AG20443 (cell line): Measurements from ENCODE around the gene SIPA1.
A peak's percentile ranks its signal among the peaks of the same experiment; 100 is the strongest.

Experiments used
- DNase-seq: peaks from one replicate; pipeline ENCODE4 v3.0.0; 2012; ENCODE audit warnings: low spot score, mixed read lengths

Gene SIPA1

DNA sequence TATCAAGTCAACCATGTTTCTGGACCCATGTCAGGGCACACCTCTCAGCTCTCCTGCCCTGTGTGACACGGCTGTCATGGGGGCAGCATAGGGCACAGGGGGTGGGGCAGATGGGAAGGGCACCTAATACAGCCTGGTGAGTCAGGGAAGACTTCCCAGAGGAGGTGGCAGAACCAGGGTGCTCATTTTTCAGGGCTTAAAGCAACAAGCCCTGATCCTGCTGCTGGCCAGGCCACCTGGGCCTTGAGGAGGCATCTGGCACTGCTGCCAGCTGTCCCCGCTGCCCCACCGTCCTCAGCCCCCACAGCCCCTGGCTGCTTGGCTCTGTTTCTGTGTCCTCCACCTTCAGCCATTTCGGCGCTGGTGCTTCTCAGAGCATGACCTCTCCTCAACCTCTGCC, 28.2 kb upstream of the SIPA1 start:
- no peak for DNase-seq

DNA sequence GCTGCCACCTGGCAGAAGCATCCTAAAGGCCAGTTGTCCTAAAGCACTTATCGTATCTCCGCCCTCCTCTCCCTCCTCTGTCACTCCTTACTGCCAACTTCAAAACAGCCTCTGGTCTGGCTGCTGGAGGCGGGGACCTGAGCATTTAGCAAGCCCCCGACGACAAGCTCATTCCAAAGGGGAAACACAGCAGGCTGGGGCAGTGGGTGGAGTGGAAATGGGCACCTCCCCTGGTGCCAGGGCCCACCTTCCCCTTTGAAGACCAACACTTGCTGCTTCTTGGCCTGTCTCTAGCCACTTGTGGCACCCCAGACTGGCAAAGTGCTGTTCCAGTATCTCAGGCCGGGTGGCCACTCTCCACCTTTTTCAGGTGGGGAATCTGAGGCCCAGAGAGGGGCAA, 27.5 kb upstream of the SIPA1 start:
- no peak for DNase-seq

DNA sequence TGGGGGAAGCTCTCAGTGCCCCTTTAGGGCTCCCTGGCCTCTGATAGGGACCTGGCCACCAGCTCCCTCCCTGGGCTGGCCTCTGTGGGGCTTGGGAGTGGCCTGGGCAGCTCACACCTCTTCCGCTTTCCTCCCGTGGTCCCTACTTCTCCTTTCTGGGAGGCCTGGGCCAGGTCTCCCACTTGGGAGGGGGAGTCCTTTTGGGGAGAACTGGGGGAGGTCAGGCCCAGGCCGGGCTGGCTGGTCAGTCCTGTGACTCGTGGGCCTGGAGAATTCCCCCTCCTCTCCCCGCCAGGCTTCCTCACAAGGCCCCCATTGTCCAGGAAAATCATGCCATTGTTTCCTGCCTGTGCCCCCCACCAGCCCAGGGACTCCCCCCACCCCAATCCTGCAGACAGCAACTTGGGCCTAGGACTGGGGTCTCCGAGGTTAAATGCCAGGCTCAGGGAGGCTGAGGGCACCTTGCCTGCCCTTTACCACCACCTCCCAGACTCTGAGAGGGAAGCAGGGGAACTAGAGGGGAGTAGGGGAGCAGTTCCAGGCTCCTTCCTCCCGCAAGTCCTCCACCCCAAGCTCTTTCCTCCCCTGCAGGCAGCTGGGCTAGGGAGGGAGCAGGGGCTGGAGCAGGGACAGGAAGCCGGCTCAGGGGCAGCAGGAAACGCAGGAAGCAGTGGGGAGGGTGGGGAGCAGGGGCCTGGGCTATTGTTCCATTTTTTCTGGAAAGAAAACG, 26.7 kb upstream of the SIPA1 start:
- DNase-seq: no peak

DNA sequence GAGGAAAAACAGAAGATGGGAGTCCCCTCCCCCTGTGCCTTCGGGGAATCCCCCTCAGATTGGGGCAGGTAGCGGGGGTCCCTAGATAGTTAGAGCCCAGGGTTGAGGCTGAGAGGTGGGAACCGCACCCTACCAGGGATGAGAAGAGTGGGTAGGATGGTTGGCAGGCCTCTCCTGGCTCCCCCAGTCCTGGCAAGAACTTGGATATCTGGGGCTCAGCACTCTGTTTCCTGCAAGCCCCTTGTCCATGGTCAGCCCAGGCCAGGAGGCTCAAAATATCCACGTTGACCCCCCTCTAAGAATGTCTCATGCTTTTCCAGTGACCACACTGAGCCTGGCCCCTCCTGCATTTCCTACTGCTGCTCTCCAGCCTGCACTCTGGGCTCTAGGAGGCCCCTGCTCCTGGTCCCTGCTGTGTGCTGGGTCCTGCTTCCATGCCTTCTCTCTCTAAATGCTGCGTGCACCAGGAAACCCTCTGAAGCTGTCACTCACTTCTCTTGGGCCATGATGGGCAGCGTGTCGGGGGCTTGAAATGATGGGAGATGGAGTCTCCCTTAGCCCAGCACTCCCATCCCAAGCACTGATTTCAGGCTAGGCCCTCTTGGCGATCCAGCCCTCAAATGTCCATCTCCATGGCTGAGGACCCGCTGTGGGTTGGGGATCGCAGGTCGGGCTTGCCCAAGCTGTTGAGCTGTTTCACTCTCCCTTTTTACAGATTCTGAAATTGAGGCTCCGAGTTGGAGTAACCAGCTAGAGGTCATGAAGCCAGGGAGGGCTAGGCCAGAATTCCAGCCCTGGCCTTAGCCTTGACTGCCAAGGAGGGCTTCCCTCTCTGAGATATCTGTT, 25.9 kb upstream of the SIPA1 start:
- DNase-seq: no peak

DNA sequence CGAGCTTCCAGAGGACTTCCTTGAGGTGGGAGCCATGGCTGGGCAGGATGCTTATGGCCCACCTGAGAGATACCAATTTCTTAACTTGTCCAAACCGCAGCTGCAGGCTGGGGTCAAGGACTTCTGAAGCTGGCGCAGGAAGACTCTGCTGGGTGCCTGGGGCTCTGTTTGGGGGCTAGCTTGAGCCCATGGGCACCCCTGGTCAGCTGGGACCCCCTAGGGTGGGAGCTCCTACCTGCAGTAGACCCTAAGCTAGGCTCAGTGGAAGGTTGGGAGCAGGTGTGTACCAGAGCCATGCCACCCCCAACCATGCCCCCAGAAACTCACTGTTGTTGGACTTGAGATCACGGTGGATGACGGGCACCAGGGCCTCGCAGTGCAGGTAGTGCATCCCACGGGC, 25.2 kb upstream of the SIPA1 start:
- DNase-seq: no peak

DNA sequence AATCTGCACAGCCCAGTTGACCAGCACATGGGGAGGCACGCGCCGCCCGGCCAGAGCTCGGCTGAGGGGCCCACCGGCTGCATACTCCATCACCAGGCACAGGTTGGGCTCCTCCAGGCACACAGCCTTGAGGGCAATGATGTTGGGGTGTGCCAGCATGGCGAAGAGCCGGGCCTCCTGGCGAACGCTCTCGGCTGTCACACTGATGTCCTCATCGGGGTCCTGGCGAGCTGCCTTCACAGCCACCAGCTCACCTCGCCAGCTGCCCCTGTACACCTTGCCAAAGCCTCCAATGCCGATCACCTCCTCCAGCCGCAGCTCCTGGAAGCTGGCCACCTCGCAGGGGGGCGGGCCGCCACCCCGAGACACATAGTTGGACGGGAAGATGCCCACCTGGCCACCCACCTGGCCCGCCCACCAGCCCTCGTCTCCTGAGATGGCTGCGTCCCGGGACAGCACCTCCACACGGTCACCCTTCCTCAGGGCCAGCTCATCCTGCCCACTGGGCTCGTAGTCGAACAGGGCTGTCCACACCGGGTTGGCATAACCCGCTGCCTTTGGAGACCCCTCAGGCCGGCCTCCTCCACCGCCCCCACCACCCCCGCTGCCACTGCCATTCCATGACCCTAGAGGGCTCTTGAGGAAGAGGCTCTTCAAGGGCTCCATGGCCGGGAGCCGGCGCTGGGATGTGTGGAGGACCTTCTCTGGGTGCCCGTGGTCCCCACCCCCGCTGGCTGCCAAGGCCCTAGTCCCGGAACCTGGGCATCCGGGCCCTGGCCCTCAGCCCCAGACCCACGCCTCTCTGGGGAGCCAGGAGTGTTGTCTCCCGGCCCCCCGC, 24.6 kb upstream of the SIPA1 start:
- no peak for DNase-seq

DNA sequence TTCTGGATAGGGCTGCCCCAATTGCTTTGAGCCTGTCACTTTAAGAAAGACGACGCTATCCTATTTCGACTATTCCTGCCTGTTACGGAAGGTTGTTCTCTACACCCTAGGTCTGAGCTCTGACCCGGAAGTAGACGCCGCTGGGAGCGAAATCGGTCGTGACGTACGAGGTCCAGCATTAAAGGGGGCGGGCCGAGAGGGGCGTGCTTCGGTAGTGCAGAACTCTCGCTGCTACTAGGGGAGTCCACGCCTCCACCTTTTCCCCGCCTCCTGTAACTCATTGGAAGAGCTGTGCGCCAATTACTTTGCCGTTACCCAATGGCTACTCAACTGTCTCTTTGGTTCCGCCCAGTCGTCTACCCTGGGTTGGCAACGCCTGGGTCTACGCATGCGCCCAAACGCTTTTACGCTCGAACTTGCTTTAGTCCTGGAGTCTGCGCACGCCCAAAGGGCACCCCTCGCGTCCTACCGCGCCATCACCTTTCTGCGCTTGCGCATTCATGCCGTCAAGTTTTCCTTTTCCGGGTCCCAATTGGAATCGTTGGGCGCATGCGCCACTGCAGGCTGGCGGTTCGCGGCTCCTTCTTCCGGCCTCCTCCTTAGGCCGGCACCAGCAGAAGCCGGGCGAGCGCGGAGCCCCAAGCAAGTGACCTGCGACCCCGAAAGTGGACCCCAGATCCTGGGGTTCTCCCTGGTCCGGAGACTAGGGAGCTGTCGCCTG, 22.5 kb upstream of the SIPA1 start, which contains the start of gene PCNX3:
Gene PCNX3, plus strand, starts transcription at position 548 of the 721 bp plus-strand sequence. CDS start 536 bp downstream, outside the sequence.
- peak; percentile 100 for DNase-seq

DNA sequence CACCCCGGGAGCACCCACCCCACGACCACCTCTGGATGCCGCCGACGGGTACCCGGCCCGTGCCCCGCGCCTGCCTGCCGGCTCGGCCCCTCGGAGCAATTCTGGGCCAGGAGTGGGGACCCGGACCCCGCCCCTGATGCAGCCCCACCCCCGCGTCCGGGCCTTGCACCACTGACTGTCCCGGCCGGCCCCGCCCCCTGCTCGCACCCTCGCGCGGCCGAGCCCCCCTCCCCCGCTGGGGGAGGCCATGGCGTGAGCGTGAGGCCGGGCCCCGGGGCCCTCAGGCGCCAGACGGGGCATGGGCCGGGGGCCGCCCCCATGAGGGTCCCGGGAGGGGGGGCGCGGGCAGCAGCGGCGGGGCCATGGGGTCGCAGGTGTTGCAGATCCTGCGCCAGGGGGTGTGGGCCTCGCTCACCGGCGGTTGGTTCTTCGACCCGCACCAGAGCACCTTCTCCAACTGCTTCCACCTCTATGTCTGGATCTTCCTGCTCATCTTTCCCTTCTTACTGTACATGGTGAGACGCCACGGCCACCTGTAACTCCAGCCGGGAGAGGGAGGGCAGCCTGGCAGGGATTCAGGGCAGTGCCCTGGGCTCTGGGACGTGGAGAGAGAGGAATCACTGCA, 21.8 kb upstream of the SIPA1 start:
- DNase-seq: peak; percentile 73

DNA sequence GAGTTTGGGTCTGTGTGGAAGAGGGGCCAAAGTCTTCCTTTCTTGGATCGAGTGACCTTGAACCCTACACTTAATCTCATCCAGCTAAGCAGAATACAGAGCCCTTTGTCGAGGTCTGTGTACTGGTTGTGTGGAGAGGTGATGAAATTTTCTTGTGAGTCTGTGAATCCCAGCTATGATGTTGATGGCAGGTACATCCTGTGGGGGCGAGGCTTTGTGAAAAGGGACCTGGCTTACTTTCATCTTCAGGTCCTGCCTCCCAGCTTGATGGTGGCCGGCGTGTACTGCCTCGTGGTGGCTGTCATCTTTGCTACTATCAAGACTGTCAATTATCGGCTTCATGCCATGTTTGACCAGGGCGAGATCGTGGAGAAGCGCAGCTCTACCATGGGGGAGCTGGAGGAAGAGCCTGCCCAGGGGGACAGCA, 21.3 kb upstream of the SIPA1 start:
- DNase-seq: no peak

DNA sequence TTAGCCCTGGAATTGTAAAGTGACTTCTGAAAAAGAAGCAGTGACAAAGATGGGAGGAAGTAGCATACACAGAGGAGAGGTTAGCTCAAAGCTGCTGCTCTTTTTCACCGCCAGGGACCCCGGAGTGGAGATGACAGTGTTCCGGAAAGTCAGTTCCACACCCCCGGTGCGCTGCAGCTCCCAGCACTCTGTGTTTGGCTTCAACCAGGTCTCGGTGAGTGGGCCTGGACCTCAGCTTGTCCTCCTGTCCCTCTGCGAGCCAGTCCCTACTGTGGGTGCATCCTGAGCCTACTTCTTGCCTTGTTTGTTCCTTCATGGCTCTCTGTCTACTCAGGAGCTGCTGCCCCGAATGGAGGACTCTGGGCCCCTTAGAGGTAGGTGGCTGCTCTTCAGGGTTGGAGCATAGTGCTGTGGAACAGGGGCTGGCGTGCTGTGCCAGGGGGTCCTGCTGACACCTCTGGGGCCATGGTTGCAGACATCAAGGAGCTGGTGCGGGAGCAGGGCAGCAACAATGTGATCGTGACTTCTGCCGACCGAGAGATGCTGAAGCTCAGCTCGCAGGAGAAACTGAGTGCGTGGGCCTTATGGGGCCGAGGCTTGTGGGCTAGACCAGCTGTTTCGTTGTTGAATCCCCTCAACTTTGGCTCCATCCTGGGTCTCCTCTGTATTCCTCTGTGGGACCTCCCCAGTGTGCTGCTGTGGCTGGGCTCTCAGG, 20.6 kb upstream of the SIPA1 start:
- DNase-seq: no peak

DNA sequence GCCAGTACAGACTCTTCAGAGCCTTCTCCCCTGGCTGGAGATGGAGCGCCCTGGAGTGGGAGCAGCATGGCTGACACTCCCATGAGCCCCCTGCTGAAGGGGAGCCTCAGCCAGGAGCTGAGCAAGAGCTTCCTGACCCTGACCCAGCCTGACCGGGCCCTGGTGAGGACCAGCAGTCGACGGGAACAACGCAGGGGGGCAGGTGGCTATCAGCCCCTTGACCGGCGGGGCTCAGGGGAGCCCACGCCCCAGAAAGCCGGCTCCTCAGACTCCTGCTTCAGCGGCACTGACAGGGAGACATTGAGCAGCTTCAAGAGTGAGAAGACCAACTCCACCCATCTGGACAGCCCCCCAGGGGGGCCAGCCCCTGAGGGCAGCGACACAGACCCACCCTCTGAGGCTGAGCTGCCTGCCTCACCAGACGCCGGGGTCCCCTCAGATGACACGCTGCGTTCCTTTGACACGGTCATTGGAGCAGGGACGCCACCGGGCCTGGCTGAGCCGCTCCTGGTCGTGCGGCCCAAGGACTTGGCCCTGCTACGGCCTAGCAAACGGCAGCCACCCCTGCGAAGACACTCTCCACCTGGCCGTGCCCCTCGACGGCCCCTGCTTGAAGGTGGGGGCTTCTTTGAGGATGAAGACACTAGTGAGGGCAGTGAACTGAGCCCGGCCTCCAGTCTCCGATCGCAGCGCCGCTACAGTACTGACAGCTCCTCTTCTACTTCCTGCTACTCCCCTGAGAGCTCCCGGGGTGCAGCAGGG, 19.7 kb upstream of the SIPA1 start:
- DNase-seq: no peak

DNA sequence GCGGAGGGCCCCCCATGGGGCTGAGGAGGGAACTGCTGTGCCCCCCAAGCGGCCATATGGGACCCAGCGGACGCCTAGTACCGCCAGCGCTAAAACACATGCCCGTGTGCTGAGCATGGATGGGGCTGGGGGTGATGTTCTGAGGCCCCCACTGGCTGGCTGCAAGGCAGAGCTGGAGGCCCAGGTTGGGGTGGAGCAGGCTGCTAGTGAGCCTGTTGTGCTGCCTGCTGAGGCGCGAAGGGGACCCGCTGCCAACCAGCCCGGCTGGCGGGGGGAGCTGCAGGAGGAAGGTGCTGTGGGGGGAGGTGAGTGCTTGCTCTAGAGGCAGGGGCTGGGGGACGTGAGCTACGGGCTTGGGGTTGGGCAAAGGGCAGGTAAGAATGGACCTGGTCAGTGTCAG, 19.1 kb upstream of the SIPA1 start:
- no peak for DNase-seq

DNA sequence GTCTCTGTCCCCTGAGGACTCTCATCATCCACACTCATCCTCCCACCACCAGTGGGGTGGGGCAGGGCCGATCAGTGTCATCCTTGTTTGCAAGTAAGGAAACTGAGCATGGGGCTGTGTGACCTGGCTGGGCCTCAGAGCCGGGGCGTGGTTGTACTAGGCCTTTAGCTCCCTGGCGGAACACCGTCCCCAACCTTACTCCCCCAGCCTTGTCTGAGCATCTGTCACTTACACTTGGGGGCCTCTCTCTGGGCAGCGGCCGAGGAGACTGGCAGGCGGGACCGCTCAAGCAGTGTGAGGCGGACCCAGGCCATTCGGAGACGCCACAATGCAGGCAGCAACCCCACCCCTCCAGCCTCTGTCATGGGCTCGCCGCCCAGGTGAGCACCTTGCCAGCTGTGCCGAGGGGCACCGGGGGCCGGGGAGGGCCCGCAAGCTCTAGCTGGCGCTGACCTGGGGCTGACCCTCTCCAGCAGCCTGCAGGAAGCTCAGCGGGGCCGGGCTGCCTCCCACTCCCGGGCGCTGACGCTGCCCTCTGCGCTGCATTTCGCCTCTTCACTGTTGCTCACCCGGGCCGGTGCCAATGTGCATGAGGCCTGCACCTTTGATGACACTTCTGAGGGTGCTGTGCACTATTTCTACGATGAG, 18.5 kb upstream of the SIPA1 start:
- DNase-seq: no peak

DNA sequence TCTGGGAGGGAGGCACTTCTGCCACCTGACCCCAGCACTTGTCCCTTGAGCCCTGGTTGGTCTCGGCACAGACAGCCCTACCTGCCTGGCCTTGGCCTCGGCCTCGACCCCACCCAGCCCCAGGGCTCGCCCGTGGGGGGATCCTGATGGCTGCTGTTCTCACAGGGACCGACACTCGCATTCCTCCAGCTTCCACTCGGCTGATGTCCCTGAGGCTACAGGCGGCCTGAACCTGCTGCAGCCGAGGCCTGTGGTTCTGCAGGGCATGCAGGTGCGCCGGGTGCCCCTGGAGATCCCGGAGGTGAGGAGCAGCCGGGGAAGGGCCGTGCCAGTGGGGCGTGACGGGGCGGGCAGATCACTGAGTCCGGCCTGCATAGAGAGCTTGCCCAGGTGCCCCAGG, 17.2 kb upstream of the SIPA1 start:
- DNase-seq: no peak

DNA sequence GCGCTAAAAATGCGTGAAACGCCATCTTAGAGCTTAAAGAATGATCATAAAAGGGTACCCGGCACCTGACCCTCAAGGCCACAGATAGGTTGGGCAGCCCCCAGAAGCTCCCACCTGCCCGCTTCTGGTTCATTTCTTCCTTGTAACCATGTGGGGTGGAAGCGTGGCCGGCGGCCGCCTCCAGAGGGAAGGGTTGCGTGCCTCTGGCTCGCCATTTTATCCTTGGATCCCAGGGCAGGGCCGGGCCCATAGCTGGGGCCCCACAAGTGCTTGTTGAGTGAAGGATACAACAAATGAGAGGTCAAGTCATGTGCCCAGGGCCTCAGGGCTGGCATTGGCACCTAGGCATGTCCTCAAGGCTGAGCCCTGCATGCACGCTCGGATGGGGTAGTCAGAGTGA, 16.4 kb upstream of the SIPA1 start:
- no peak for DNase-seq

DNA sequence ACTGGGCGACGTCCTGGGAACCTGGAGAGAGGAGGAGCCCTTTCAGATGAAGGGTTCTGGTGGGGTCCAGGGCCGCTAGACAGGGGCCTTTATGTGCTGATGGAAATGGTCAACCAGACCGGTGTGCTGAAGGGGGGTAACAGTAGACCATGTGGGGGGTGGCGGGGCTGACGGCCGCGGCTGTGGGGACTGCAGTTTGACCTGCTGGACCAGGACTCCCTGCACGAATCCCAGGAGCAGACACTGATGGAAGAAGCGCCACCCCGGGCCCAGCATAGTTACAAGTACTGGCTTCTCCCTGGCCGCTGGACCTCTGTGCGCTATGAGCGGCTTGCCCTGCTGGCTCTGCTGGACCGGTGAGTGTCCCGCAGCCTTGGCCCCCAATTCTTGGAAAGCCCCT, 15.9 kb upstream of the SIPA1 start:
- no peak for DNase-seq

DNA sequence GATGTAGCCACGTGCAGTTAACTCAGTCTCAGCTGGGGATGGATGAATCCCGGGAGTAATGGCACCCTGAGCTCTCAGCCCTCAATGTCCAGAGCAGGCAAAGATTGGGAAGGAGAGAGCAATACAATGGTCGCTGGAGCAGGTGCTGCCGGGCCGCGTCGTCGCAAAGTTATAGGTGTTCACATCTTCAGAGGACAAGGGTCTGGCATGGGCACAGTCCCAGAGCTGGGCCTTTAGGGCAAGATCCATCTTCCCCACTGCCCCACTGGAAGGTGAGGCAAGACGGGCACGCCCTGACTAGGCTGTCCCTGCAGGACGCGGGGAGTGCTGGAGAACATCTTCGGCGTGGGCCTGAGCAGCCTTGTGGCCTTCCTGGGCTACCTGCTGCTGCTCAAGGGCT, 14.7 kb upstream of the SIPA1 start:
- no peak for DNase-seq

DNA sequence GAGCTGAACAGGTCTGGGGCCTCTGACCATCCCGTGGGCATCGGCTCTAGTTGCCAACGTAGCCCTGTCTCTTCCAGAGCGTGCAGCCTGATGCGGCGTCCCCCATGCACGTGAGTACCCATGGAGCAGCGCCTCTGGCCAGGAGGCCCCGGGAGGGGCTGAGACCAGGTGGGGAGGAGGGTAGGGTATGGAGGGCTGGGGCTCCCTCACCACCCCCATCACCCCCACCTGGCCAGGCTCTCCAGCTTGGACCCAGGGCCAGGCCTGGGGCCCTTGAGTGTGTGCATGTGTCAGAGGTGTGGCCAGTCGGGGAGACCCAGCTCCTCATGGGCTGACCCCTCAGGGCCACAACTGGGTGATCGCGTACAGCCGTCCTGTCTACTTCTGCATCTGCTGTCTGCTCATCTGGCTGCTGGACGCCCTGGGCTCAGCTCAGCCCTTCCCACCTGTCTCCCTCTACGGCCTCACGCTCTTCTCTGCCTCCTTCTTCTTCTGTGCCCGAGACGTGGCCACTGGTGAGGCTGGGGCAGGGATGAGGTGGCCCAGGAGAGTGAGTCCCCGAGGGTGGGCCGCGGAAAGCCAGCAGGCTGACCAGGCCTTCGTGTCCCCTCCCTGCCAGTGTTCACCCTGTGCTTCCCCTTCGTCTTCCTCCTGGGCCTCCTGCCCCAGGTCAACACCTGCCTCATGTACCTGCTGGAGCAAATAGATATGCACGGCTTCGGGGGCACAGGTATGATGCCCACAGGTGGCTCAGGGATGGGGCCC, 13.9 kb upstream of the SIPA1 start:
- no peak for DNase-seq
